K562 (cell line): ENCODE results near the gene HSPA1B. TPM values are rescaled to one million over a fixed set of nuclear protein-coding genes. Genes with fewer than 3 reads are reported as not detected.

ENCODE experiments used
- HNRNPLL ChIP-seq: fragments of 200-400 bp; formaldehyde crosslinking; IDR thresholded peaks from 2 replicates; pipeline ENCODE4 v1.6.1; 2017; ENCODE audit warnings: low read length, low read depth, mild to moderate bottlenecking; ENCODE audit not compliant: poor library complexity, severe bottlenecking
- IRF2 ChIP-seq: sonication (generic); formaldehyde crosslinking; IDR thresholded peaks from 2 replicates; pipeline ENCODE4 v1.8.1; 2022; ENCODE audit warnings: mild to moderate bottlenecking, missing genetic modification reagents
- OTX1 ChIP-seq: fragments of 450-650 bp; formaldehyde crosslinking; IDR thresholded peaks from 2 replicates; pipeline ENCODE4 v1.4.0; 2022; ENCODE audit warnings: mild to moderate bottlenecking
- POLR2AphosphoS5 ChIP-seq: IDR thresholded peaks from 2 replicates; pipeline ENCODE4 v1.6.1; 2011; ENCODE audit warnings: mild to moderate bottlenecking, low read depth, low read length, moderate library complexity; ENCODE audit not compliant: control insufficient read depth, insufficient read depth
- RFX1 ChIP-seq: fragments of 450-650 bp; IDR thresholded peaks from 2 replicates; pipeline ENCODE4 v1.6.1; 2016; ENCODE audit warnings: mild to moderate bottlenecking, moderate library complexity
- SIN3A ChIP-seq, 2 experiments: fragments of 150-350 bp in 1 of 2; IDR thresholded peaks; 2 replicates each; pipeline ENCODE4 v1.6.1; 2011 to 2016; ENCODE audit warnings: borderline replicate concordance in 2 of 2, low read depth in 2 of 2, low read length in 2 of 2, mild to moderate bottlenecking in 2 of 2, moderate library complexity in 2 of 2; ENCODE audit not compliant: control insufficient read depth in 1 of 2
- SREBF2 ChIP-seq: sonication (generic); formaldehyde crosslinking; IDR thresholded peaks from 2 replicates; pipeline ENCODE4 v1.4.0; 2020; ENCODE audit warnings: mild to moderate bottlenecking, missing genetic modification reagents
- SRSF9 ChIP-seq: fragments of 200-400 bp; formaldehyde crosslinking; IDR thresholded peaks from 2 replicates; pipeline ENCODE4 v1.6.1; 2017; ENCODE audit warnings: low read depth, low read length, borderline replicate concordance
- TEAD1 ChIP-seq, 2 experiments: fragments of 450-650 bp in 1 of 2; sonication (generic) in 1 of 2; formaldehyde crosslinking; IDR thresholded peaks; 2 replicates each; pipeline versions ENCODE4 v1.4.0 to v1.8.0; 2020 to 2022; ENCODE audit warnings: mild to moderate bottlenecking in 2 of 2, missing genetic modification reagents in 1 of 2
- TRIM28 ChIP-seq: fragments of 450-650 bp; IDR thresholded peaks from 2 replicates; pipeline ENCODE4 v1.6.1; 2017
- YY1 ChIP-seq, 3 experiments: IDR thresholded peaks; 2 replicates each; pipeline ENCODE4 v1.6.1; 2011; ENCODE audit warnings: low read length in 2 of 3, mild to moderate bottlenecking in 2 of 3, moderate library complexity in 2 of 3, borderline replicate concordance in 1 of 3, control low read depth in 1 of 3, low read depth in 1 of 3; ENCODE audit not compliant: insufficient read depth in 3 of 3, insufficient replicate concordance in 2 of 3, control insufficient read depth in 1 of 3, insufficient read length in 1 of 3; ENCODE audit errors: extremely low read depth in 1 of 3
- ZC3H8 ChIP-seq: fragments of 450-650 bp; IDR thresholded peaks from 2 replicates; pipeline ENCODE4 v1.6.1; 2017
- ZMIZ1 ChIP-seq, 2 experiments: fragments of 150-350 bp in 1 of 2; IDR thresholded peaks; 2 replicates each; pipeline ENCODE4 v1.6.1; 2012 to 2016; ENCODE audit warnings: low read depth in 2 of 2, low read length in 2 of 2, mild to moderate bottlenecking in 1 of 2, moderate library complexity in 1 of 2
- ZNF121 ChIP-seq: sonication (generic); formaldehyde crosslinking; conservative IDR thresholded peaks from 2 replicates; pipeline ENCODE4 v1.8.0; 2022; ENCODE audit warnings: missing genetic modification reagents
- ZNF583 ChIP-seq: fragments of 250-450 bp; sonication (Bioruptor Pico); IDR thresholded peaks from 2 replicates; pipeline ENCODE4 v1.4.0; 2020
- polyA plus RNA-seq, 8 experiments: library from polyadenylated mRNA; depleted of rRNA in 4 of 8; stranded (reverse) in 5 of 8; unstranded in 3 of 8; fragments of >200 nt; fragmentation: Nextera tagmentation in 2 of 8; fragmentation: Illumina TruSeq in 1 of 8; extraction: Ambion mirVana in 2 of 8; extraction: Trizol in 1 of 8; gene quantifications; 2 replicates each; pipeline versions ENCODE4 v1.2.1 to v1.2.3, GENCODE V29; 2011 to 2014; ENCODE audit warnings: inconsistent platforms in 1 of 8, missing spikeins in 1 of 8
- total RNA-seq, 7 experiments: library from RNA; depleted of rRNA in 6 of 7; stranded (reverse); fragments of >200 nt in 6 of 7; fragmentation: Illumina TruSeq in 2 of 7; extraction: Trizol in 2 of 7; gene quantifications; 2 replicates each; pipeline versions ENCODE4 v1.2.1 to v1.2.3, GENCODE V29; 2011 to 2021; ENCODE audit warnings: low replicate concordance in 1 of 7
- TF ChIP-seq, protein P1 (sequence below): fragments of 450-650 bp; formaldehyde crosslinking; IDR thresholded peaks from 2 replicates; pipeline ENCODE4 v1.4.0; 2020; ENCODE audit warnings: mild to moderate bottlenecking, moderate library complexity
- TF ChIP-seq, protein P2 (sequence below), 2 experiments: fragments of 450-650 bp; IDR thresholded peaks; 2 replicates each; pipeline ENCODE4 v1.6.1; 2018; ENCODE audit warnings: mild to moderate bottlenecking in 2 of 2, low read depth in 1 of 2; ENCODE audit not compliant: partially characterized antibody in 2 of 2

HSPA1B gene
- total and polyA plus RNA-seq, 9 of the 15 experiments (the other 6 are each of a cell fraction or from before 2014, with no cell fraction given): 0.27 to 227 (median 51.2) TPM

DNA sequence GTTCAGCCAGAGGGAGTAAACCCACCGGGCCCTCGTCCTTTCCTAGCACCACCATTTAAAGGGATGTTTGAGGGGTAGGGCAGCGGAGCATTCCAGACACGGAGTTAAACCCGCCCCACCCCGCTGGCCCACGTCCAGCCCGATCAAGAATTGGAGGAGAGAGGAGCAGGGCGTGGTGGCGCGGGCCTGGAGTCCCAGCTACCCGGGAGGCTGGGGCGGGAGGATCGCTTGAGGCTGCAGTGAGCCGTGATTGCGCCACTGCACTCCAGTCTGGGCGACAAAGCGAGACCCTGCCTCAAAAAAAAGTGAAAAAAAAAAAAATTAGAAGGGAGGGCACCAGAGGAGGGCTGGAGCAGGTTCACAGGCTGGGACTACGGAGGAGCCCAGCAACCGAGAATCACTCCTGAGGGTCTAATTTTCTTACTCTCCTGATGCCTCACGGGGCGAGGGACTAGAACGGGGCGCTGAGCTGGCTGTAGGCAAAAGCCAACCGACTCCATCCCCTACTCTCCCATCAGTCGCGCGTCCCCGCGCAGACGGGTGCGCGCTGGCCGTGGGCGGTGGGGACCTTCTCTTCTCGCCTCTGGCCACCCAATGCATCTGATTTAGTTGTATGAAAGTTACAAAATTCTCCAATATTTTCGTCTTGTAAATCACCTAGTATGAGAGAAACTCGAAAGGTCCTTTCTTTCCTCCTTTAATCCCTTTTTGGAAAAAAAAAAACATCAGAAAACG, 6.1 kb upstream of the HSPA1B start (continued):
- peak in 1 of 2 experiments; percentile 8; a peak in 1 of 4 replicates for TF ChIP-seq ZMIZ1 (IDR thresholded peaks at IDR 0.05; ENCODE audit: low read depth in 2 of 2, low read length in 2 of 2)
- TF ChIP-seq HNRNPLL: peak; percentile 79
- TF ChIP-seq YY1 (IDR thresholded peaks at IDR 0.05; ENCODE audit: borderline replicate concordance in 1 of 3, control insufficient read depth in 1 of 3, extremely low read depth in 1 of 3, insufficient read depth in 3 of 3, insufficient read length in 1 of 3, insufficient replicate concordance in 2 of 3, low read depth in 1 of 3, low read length in 2 of 3): peak in 2 of 3 experiments; percentile 43 to 60
- TF ChIP-seq IRF2 (CRISPR knock-in tag): no peak
- TF ChIP-seq ZNF121: peak; percentile 71
- TF ChIP-seq, protein P1, sequence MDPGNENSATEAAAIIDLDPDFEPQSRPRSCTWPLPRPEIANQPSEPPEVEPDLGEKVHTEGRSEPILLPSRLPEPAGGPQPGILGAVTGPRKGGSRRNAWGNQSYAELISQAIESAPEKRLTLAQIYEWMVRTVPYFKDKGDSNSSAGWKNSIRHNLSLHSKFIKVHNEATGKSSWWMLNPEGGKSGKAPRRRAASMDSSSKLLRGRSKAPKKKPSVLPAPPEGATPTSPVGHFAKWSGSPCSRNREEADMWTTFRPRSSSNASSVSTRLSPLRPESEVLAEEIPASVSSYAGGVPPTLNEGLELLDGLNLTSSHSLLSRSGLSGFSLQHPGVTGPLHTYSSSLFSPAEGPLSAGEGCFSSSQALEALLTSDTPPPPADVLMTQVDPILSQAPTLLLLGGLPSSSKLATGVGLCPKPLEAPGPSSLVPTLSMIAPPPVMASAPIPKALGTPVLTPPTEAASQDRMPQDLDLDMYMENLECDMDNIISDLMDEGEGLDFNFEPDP: 0 out of 2 replicates have a peak, but pooled peaks have one; percentile 48
- TF ChIP-seq TRIM28: peak; percentile 98
- TF ChIP-seq SRSF9: no peak
- peak in 1 of 2 experiments; percentile 40; a peak in 2 of 4 replicates for TF ChIP-seq SIN3A (IDR thresholded peaks at IDR 0.05; ENCODE audit: borderline replicate concordance in 2 of 2, control insufficient read depth in 1 of 2, low read depth in 2 of 2, low read length in 2 of 2)
- no peak for TF ChIP-seq POLR2AphosphoS5
- TF ChIP-seq SREBF2 (CRISPR knock-in tag): peak; percentile 80; the same call in 1 of the 2 replicates
- TF ChIP-seq ZC3H8: 0 out of 2 replicates have a peak, but pooled peaks have one; percentile 84
- 0 out of 2 replicates have a peak, but pooled peaks have one; percentile 40 for TF ChIP-seq ZNF583 (CRISPR knock-in tag)
- 0 out of 2 replicates have a peak, but pooled peaks have one; percentile 42 for TF ChIP-seq OTX1 (CRISPR knock-in tag)
- TF ChIP-seq, protein P2, sequence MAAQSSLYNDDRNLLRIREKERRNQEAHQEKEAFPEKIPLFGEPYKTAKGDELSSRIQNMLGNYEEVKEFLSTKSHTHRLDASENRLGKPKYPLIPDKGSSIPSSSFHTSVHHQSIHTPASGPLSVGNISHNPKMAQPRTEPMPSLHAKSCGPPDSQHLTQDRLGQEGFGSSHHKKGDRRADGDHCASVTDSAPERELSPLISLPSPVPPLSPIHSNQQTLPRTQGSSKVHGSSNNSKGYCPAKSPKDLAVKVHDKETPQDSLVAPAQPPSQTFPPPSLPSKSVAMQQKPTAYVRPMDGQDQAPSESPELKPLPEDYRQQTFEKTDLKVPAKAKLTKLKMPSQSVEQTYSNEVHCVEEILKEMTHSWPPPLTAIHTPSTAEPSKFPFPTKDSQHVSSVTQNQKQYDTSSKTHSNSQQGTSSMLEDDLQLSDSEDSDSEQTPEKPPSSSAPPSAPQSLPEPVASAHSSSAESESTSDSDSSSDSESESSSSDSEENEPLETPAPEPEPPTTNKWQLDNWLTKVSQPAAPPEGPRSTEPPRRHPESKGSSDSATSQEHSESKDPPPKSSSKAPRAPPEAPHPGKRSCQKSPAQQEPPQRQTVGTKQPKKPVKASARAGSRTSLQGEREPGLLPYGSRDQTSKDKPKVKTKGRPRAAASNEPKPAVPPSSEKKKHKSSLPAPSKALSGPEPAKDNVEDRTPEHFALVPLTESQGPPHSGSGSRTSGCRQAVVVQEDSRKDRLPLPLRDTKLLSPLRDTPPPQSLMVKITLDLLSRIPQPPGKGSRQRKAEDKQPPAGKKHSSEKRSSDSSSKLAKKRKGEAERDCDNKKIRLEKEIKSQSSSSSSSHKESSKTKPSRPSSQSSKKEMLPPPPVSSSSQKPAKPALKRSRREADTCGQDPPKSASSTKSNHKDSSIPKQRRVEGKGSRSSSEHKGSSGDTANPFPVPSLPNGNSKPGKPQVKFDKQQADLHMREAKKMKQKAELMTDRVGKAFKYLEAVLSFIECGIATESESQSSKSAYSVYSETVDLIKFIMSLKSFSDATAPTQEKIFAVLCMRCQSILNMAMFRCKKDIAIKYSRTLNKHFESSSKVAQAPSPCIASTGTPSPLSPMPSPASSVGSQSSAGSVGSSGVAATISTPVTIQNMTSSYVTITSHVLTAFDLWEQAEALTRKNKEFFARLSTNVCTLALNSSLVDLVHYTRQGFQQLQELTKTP (IDR thresholded peaks at IDR 0.05; ENCODE audit: low read depth in 1 of 2, partially characterized antibody in 2 of 2): peak in 1 of 2 experiments; percentile 73
- peak; percentile 39 to 75; a peak in 1 of 4 replicates for TF ChIP-seq TEAD1 (CRISPR knock-in tag; IDR thresholded peaks at IDR 0.05)
- no peak for TF ChIP-seq RFX1
